Esophagus squamous epithelium (tissue), 5 donors: ENCODE measurements around the gene CAPN2. TPM values are rescaled to one million over a fixed set of nuclear protein-coding genes. Genes with fewer than 3 reads are reported as not detected.

ENCODE experiments used
- DNase-seq: peaks from one replicate; lab custom pipeline; 2025; lab: John Stamatoyannopoulos, UW
- H3K27ac ChIP-seq, 4 donors: fragments of 200-600 bp; sonication (generic); one replicate each; pipeline ENCODE4 v1.5.1; 2016 to 2019; ENCODE audit warnings: mild to moderate bottlenecking in 1 of 4
- H3K27me3 ChIP-seq, 4 donors: fragments of 200-600 bp; sonication (generic); 1 replicate in 3 of 4; 2 replicates in 1 of 4; pipeline versions ENCODE4 v1.5.1 to v1.6.0; 2017 to 2021; ENCODE audit warnings: antibody characterized with exemption in 1 of 4
- H3K36me3 ChIP-seq, 3 donors: fragments of 200-600 bp; sonication (generic); one replicate each; pipeline ENCODE4 v1.5.1; 2016 to 2019
- H3K4me1 ChIP-seq, 3 donors: fragments of 200-600 bp; sonication (generic); one replicate each; pipeline ENCODE4 v1.5.1; 2017 to 2019
- H3K4me3 ChIP-seq, 4 donors: fragments of 200-600 bp; sonication (generic); 1 replicate in 3 of 4; 2 replicates in 1 of 4; pipeline ENCODE4 v1.5.1; 2016 to 2019; ENCODE audit warnings: mild to moderate bottlenecking in 2 of 4, moderate library complexity in 1 of 4
- H3K9me3 ChIP-seq, 3 donors: fragments of 200-600 bp; sonication (generic); one replicate each; pipeline ENCODE4 v1.5.1; 2016 to 2019
- CTCF ChIP-seq, 6 experiments: fragments of 450-650 bp in 4 of 6; fragments of 200-600 bp in 2 of 6; sonication (generic) in 2 of 6; IDR thresholded peaks; one replicate each; pipeline ENCODE4 v1.5.1; 2016 to 2019; ENCODE audit warnings: antibody characterized with exemption in 6 of 6, mild to moderate bottlenecking in 4 of 6, moderate library complexity in 4 of 6
- POLR2A ChIP-seq, 4 donors: fragments of 450-650 bp; IDR thresholded peaks; one replicate each; pipeline ENCODE4 v1.6.1; 2017; ENCODE audit warnings: antibody characterized with exemption in 4 of 4, mild to moderate bottlenecking in 4 of 4, moderate library complexity in 3 of 4
- WGBS, 2 donors: methylation state at CpG; one replicate each; pipeline ENCODE4 v1.1.5; 2018; 5-methylcytosine and 5-hydroxymethylcytosine counted together
- intact Hi-C: fragments of 100-400 bp; cut with DNase I; formaldehyde crosslinking; loops from one replicate; pipeline ENCODE4 v1.15.0; 2022
- total RNA-seq, 4 donors: library from RNA; depleted of rRNA; stranded (reverse); fragments of >200 nt; gene quantifications; one replicate each; pipeline ENCODE4 v1.1.0, GENCODE V29; 2016
- donor health status: DM: yes; HTN: yes; CAD: no.

The CAPN2 gene
- total RNA-seq, 4 donors from 2014 or later, result 145 to 234 (median 177) TPM

- H3K27me3 ChIP-seq, result no peaks in the 10 kb centered on the region
- H3K4me1 ChIP-seq, result peaks cover 6 to 34% (median 15%) of the 10 kb centered on the region in 3 donors
- H3K27ac ChIP-seq, result no peak overlapping the region
- intact Hi-C loops, result no loop called here
- no peaks in the 10 kb centered on the region for H3K9me3 ChIP-seq
- TF ChIP-seq POLR2A (IDR thresholded peaks at IDR 0.05) (no peak), CTCF (IDR thresholded peaks at IDR 0.05) (no peak)
- H3K4me3 ChIP-seq, result no peak overlapping the region
- no peaks in the 10 kb centered on the region for H3K36me3 ChIP-seq
- no peak for DNase-seq
- WGBS, 2 donors, result 71 to 92% methylated on average over 3 of the region's 3 CpGs
Measured at GRCh38 chr1:223667484-223668182, 44.7 kb upstream of the CAPN2 start.

- peaks cover 0 to 5% (median 1%) of the 10 kb centered on the region in 3 donors for H3K9me3 ChIP-seq
- H3K27me3 ChIP-seq, result no peaks in the 10 kb centered on the region
- DNase-seq, result no peak
- 38 to 70% methylated on average over 5 to 6 of the region's 6 CpGs for WGBS, 2 donors
- no peak for TF ChIP-seq POLR2A (IDR thresholded peaks at IDR 0.05)
- H3K4me3 ChIP-seq, result no peak overlapping the region
- no peak overlapping the region for H3K27ac ChIP-seq
- no peaks in the 10 kb centered on the region for H3K36me3 ChIP-seq
- intact Hi-C loops, result no loop called here
- H3K4me1 ChIP-seq, result peaks cover 6 to 34% (median 15%) of the 10 kb centered on the region in 3 donors
Measured at GRCh38 chr1:223669003-223669795, 43.1 kb upstream of the CAPN2 start.

GRCh38 chr1:223670458-223671159 lies 41.7 kb upstream of the CAPN2 start:
- Histone ChIP-seq H3K27ac (no peak overlapping the region), H3K9me3 (peaks cover 0 to 8% (median 4%) of the 10 kb centered on the region in 3 donors), H3K4me3 (no peak overlapping the region), H3K27me3 (no peaks in the 10 kb centered on the region), H3K4me1 (peaks cover 3 to 29% (median 11%) of the 10 kb centered on the region in 3 donors), H3K36me3 (no peaks in the 10 kb centered on the region)
- DNase-seq, result no peak
- TF ChIP-seq POLR2A (IDR thresholded peaks at IDR 0.05) (no peak), CTCF (IDR thresholded peaks at IDR 0.05) (peak in 5 of 6 experiments; percentile 19 to 64 (median 45))
- 67 to 69% methylated on average over 3 to 6 of the region's 7 CpGs for WGBS, 2 donors
- intact Hi-C loops, result loop anchor here (10.0 kb wide), 1 partner anchor 536 kb away; no protein-coding TSS in a partner anchor

- Histone ChIP-seq H3K4me1 (peaks cover 0 to 4% (median 2%) of the 10 kb centered on the region in 3 donors), H3K36me3 (no peaks in the 10 kb centered on the region), H3K4me3 (no peak overlapping the region), H3K27ac (no peak overlapping the region), H3K9me3 (peaks cover 0 to 8% (median 4%) of the 10 kb centered on the region in 3 donors), H3K27me3 (no peaks in the 10 kb centered on the region)
- WGBS, 2 donors, result 34 to 70% methylated on average over 3 to 5 of the region's 5 CpGs
- intact Hi-C loops, result loop anchor here (10.0 kb wide), 1 partner anchor 540 kb away; no protein-coding TSS in a partner anchor
- no peak for DNase-seq
- TF ChIP-seq POLR2A (IDR thresholded peaks at IDR 0.05) (no peak), CTCF (IDR thresholded peaks at IDR 0.05) (no peak)
Measured at GRCh38 chr1:223674119-223674890, 38.0 kb upstream of the CAPN2 start.

GRCh38 chr1:223678841-223679240 lies 33.5 kb upstream of the CAPN2 start:
- TF ChIP-seq CTCF (IDR thresholded peaks at IDR 0.05), result no peak
- Histone ChIP-seq H3K36me3 (no peaks in the 10 kb centered on the region), H3K9me3 (peaks cover 0 to 7% (median 4%) of the 10 kb centered on the region in 3 donors), H3K4me1 (no peaks in the 10 kb centered on the region), H3K27me3 (peaks cover 0 to 6% (median 0%) of the 10 kb centered on the region in 4 donors), H3K4me3 (no peak overlapping the region), H3K27ac (no peak overlapping the region)
- intact Hi-C loops, result loop anchor here (10.0 kb wide), 1 partner anchor 544 kb away; no protein-coding TSS in a partner anchor
- 55 to 69% methylated on average over 6 of the region's 6 CpGs for WGBS, 2 donors
- no peak for DNase-seq
